ENCODE data around the gene C16orf86.

The C16orf86 gene

GRCh38 chr16:67668495-67669157 is 2.0 kb downstream of the C16orf86 start:
- H3K4me3 ChIP-seq (ENCODE audit: low read length), result no peak overlapping the region
- TF ChIP-seq CTCF (conservative IDR thresholded peaks at IDR 0.05; ENCODE audit: low read depth, low read length), result peak; percentile 22
- DNase-seq (ENCODE audit: low read depth), result no peak

GRCh38 chr16:67669499-67670101 is 3.0 kb downstream of the C16orf86 start:
- DNase-seq (ENCODE audit: low read depth), result no peak
- no peak overlapping the region for H3K4me3 ChIP-seq (ENCODE audit: low read length)
- TF ChIP-seq CTCF (conservative IDR thresholded peaks at IDR 0.05; ENCODE audit: low read depth, low read length), result no peak

DNA sequence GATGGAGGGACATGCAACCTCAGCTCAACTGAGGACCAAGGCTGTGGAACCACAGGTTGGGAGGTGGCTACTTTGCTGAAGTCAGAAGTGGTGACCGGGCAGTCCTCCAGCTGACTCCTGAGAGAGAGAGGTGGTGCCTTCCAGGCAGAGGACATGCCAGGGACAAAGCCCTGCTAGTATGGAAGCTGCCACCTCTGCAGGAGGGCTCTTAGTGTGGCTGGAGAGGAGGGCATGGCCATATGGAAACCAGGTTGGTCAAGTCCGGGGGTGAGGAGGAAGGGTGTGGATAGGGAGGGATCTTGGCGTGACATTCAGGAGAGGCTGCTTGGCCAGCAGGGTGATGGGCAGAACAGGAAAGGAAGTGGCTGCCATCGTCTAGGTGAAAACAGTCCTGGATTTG is 5.7 kb downstream of the C16orf86 start:
- TF ChIP-seq CTCF (conservative IDR thresholded peaks at IDR 0.05; ENCODE audit: low read depth, low read length), result no peak
- H3K4me3 ChIP-seq (ENCODE audit: low read length), result no peak overlapping the region
- DNase-seq (ENCODE audit: low read depth), result no peak

DNA sequence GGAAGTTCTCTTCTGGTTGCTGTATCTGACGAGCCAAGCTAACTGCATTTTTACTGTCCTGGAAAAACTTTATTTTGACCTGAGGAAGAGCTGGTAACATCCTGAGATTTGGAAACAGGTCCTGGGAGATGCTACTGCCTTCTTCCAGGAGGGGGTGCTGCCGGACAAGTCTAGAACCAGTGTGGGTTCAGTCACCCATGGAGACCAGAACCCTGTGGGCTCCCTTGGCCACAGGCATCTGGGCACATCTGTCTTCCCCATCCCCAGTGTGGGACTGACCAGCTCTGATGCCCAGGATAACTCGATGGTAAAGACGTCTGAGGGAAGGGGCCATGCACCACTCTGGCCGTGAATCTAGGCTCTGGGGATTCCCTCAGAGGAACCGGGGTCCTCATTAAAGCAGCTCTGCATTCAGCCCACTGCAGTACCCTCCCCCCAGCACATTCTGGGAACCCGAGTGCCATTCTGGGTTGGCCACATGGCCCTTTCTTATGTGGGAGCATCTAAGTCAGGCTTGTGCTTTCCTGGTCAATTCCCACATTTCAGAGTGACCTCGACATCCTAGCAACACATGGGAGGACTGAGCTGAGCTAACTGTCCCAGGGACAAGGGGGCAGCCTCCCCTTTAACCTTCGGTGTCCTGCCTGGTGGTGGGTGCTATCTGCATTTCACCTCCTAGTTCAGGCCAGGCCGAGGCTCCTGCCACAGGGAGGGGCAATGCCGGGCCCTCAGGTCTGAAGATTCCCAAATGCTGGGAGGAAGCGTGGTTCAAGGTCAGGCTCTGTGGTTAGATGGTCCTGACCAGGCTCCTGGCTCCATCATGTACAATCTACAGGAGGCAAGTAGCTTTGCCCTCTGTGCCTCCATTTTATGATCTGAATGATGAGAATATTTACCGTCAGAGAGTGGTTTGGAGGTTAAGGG is 6.4 kb downstream of the C16orf86 start:
- no peak for DNase-seq (ENCODE audit: low read depth)
- no peak overlapping the region for H3K4me3 ChIP-seq (ENCODE audit: low read length)

DNA sequence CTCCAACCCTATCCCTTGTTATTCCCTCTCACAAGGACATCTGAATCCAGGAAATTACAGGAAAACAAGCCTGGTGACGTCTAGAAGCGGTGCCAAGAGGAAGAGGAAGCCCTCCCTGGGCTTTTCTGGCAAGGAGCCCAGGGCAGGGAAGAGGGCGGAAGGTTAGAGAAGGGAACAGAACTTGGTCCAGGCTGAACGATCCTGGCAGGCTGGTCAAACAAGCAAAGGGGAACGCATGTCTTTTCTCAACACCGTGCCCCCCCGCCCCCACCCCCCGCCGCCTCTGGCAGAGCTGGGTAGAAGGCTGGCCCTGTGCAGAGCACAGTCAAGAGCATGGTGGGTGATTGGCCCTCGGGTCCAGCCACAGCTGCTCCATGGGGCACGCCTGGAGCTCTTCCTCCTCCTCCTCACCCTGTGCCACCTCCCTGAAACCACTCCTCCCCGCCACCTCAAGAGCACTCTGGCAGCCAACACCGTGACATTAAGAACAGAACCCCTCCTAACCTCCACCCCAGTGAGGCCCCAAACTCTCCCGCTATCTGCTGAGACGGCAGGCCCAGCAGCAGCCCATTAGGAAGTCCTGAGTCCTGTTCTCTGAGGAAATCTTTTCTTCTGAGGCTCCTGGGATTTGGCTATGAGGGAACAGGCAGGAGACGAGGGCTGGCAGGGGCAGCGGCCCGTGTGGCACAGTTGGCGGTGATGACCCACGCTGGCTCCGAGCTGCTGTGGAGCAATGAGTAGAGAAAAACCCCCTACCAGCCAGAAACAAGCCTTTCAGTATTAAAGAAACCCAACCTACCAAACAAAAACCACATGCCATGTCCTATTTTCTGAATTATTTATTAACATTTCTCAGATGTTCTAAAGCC is 7.3 kb downstream of the C16orf86 start:
- no peak for DNase-seq (ENCODE audit: low read depth)
- H3K4me3 ChIP-seq (ENCODE audit: low read length), result no peak overlapping the region
- TF ChIP-seq CTCF (conservative IDR thresholded peaks at IDR 0.05; ENCODE audit: low read depth, low read length), result no peak

More for the DNA sequence above, 6.4 kb downstream of the C16orf86 start:
- TF ChIP-seq CTCF (conservative IDR thresholded peaks at IDR 0.05; ENCODE audit: low read depth, low read length), result peak; percentile 80

GRCh38 chr16:67674851-67675578 is 8.4 kb downstream of the C16orf86 start:
- no peak for TF ChIP-seq CTCF (conservative IDR thresholded peaks at IDR 0.05; ENCODE audit: low read depth, low read length)
- no peak overlapping the region for H3K4me3 ChIP-seq (ENCODE audit: low read length)
- no peak for DNase-seq (ENCODE audit: low read depth)

All from retinal pigment epithelial cell (primary cell).